BLaER1 treated with 17β-estradiol and CSF1 and Interleukin-3, amounts not matched to agents 10 nM and 100 nM (cell line): ENCODE data around the gene CBX2.

Experiments used
- H3K27ac ChIP-seq, 11 experiments: shearing (Covaris generic); formaldehyde crosslinking; 2 replicates each; pipeline ENCODE4 v1.8.1; 2022
- H3K27me3 ChIP-seq, 11 experiments: shearing (Covaris generic); formaldehyde crosslinking; 2 replicates each; pipeline ENCODE4 v1.8.1; 2022
- H3K36me3 ChIP-seq, 11 experiments: shearing (Covaris generic); formaldehyde crosslinking; 2 replicates each; pipeline ENCODE4 v1.8.1; 2022
- H3K4me1 ChIP-seq, 10 experiments: shearing (Covaris generic); formaldehyde crosslinking; 2 replicates each; pipeline ENCODE4 v1.8.1; 2022
- H3K4me2 ChIP-seq, 11 experiments: shearing (Covaris generic); formaldehyde crosslinking; 2 replicates each; pipeline ENCODE4 v1.8.1; 2022
- H3K4me3 ChIP-seq, 10 experiments: shearing (Covaris generic); formaldehyde crosslinking; 2 replicates each; pipeline ENCODE4 v1.8.1; 2022
- H3K9ac ChIP-seq, 11 experiments: shearing (Covaris generic); formaldehyde crosslinking; 2 replicates each; pipeline ENCODE4 v1.8.1; 2022
- H3K9me3 ChIP-seq, 11 experiments: shearing (Covaris generic); formaldehyde crosslinking; replicated peaks in 1 of 11; 2 replicates each; pipeline ENCODE4 v1.8.1; 2022
- H4K20me1 ChIP-seq, 11 experiments: shearing (Covaris generic); formaldehyde crosslinking; 2 replicates each; pipeline ENCODE4 v1.8.1; 2022
- Cebpa-rat ChIP-seq, 11 experiments: shearing (Covaris generic); IDR thresholded peaks; 2 replicates each; pipeline ENCODE4 v1.8.1; 2022

The CBX2 gene

DNA sequence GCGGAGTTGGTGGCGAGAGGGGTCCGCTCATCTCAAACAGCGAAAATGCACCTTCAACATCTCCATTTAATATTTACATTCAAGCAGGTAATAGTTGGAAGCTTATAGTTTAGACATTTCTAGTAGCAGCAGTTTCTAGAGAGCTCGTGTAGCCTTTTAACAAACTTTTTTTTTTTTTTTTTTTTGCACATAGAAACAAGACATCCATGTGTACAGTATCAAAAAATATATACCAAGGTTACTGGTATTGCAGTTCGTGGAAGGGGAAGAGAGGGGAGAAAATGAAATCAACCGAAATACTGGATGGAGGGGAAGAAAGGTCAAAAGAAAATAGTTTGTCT lies 55.1 kb downstream of the CBX2 start:
- Histone ChIP-seq H3K4me2 (peak overlapping the region; percentile 84 to 100 (median 94)), H3K27me3 (no peaks in the 10 kb centered on the region), H3K9me3 (peaks cover 0 to 10% (median 0%) of the 10 kb centered on the region in 11 experiments; a peak in 2 of 22 replicates), H3K4me3 (peak overlapping the region in 6 of 10 experiments; percentile 40 to 59 (median 48); a peak in 6 of 20 replicates), H3K9ac (peak overlapping the region in 7 of 11 experiments; percentile 57 to 80 (median 76); a peak in 9 of 22 replicates), H3K27ac (no peak overlapping the region; a peak in 2 of 22 replicates), H3K36me3 (peaks cover 22 to 52% (median 42%) of the 10 kb centered on the region in 11 experiments), H4K20me1 (peaks cover 47 to 100% (median 64%) of the 10 kb centered on the region in 11 experiments), H3K4me1 (peaks cover 86 to 100% (median 93%) of the 10 kb centered on the region in 10 experiments)
- TF ChIP-seq Cebpa-rat (IDR thresholded peaks at IDR 0.05), result no peak

DNA sequence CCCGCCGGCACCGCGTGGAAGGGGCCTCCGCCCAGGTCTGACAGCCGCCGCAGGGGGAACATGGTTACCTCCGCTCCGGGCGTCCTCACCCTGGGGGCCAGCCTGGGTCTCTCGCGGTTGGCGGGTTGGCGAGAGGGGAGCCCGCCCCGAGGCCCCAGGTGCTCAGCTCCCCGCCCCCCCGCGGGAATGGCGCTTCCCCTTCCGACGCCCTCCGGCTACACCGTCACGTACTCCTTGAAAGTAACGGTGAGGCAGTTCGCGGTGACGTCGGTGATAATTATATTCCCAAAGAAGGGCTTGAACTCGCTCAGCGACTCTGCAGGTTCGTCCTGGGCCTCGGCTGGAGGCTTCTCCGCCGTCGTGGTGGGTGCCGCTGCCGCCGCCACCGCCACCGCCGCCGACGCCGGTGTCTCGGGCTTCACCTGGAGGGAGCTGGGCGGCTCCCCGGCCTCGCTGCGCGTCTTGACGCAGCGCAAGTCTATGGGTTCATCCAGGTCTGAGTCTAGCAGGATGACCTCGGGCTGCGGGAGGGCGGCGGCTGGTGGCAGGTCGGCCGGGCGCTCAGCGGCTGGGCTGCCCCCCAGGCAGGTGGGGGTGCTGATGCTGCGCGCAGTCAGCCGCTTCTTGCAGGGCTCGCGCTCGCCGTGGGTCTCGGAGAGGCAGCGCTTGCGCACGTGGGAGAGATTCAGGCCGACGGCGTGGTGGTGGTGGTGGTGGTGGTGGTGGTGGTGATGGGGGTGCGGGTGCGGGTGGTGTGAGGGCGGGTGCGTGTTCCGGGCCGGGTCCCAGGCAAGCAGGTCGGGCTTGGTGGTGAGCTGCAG lies 56.0 kb downstream of the CBX2 start:
- TF ChIP-seq Cebpa-rat (IDR thresholded peaks at IDR 0.05), result no peak
- H3K4me3 ChIP-seq, result peak overlapping the region in 5 of 10 experiments; percentile 15 to 49 (median 44); a peak in 8 of 20 replicates
- H3K27me3 ChIP-seq, result no peaks in the 10 kb centered on the region
- peak overlapping the region in 8 of 11 experiments; percentile 7 to 80 (median 48); a peak in 10 of 22 replicates for H3K9ac ChIP-seq
- peaks cover 52 to 97% (median 69%) of the 10 kb centered on the region in 11 experiments for H4K20me1 ChIP-seq
- peak overlapping the region in 1 of 11 experiments; percentile 94; a peak in 1 of 22 replicates for H3K27ac ChIP-seq
- H3K4me1 ChIP-seq, result peaks cover 77 to 91% (median 84%) of the 10 kb centered on the region in 10 experiments
- H3K4me2 ChIP-seq, result peak overlapping the region; percentile 84 to 100 (median 94)
- peaks cover 22 to 56% (median 42%) of the 10 kb centered on the region in 11 experiments for H3K36me3 ChIP-seq
- peaks cover 0 to 10% (median 0%) of the 10 kb centered on the region in 11 experiments; a peak in 2 of 22 replicates for H3K9me3 ChIP-seq

- peaks cover 52 to 93% (median 70%) of the 10 kb centered on the region in 11 experiments for H4K20me1 ChIP-seq
- H3K9ac ChIP-seq, result peak overlapping the region in 7 of 11 experiments; percentile 80 to 96 (median 87); a peak in 8 of 22 replicates
- H3K4me3 ChIP-seq, result peak overlapping the region in 4 of 10 experiments; percentile 22 to 88 (median 58); a peak in 3 of 20 replicates
- peaks cover 2 to 4% (median 3%) of the 10 kb centered on the region in 11 experiments; a peak in 21 of 22 replicates for H3K27me3 ChIP-seq
- peaks cover 22 to 56% (median 42%) of the 10 kb centered on the region in 11 experiments for H3K36me3 ChIP-seq
- peak overlapping the region; percentile 87 to 100 (median 99) for H3K4me2 ChIP-seq
- no peak for TF ChIP-seq Cebpa-rat (IDR thresholded peaks at IDR 0.05)
- H3K9me3 ChIP-seq, result peaks cover 0 to 10% (median 0%) of the 10 kb centered on the region in 11 experiments; a peak in 2 of 22 replicates
- H3K4me1 ChIP-seq, result peaks cover 69 to 85% (median 77%) of the 10 kb centered on the region in 10 experiments
- H3K27ac ChIP-seq, result peak overlapping the region in 8 of 11 experiments; percentile 82 to 94 (median 88); a peak in 15 of 22 replicates
Measured at GRCh38 chr17:79834565-79835469, 56.9 kb downstream of the CBX2 start.

DNA sequence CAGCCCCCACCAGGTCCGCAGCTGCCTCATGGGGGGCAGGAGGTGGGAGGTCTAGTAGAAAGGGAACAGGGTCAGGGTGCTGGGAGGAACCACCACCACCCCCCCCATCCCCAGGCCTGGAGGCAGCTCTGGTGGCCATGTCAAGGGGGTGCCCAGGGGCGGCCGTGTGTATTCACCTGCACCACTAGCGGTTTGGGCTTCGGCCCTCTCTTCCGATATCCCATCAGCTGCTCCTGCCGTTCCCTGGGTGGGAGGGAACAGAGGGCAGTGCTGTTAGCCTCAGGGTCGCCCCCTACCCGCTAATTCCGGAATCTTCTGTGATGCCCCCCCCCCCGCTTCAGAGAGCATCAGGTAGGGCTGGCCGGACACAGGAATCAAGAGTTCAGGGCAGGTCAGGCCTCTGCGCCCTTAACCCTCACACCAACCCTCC lies 57.5 kb downstream of the CBX2 start:
- Histone ChIP-seq H3K27ac (peak overlapping the region in 9 of 11 experiments; percentile 71 to 94 (median 88); a peak in 17 of 22 replicates), H3K4me3 (peak overlapping the region in 6 of 10 experiments; percentile 76 to 100 (median 88); a peak in 6 of 20 replicates), H3K36me3 (peaks cover 22 to 56% (median 42%) of the 10 kb centered on the region in 11 experiments), H3K9ac (peak overlapping the region in 9 of 11 experiments; percentile 78 to 96 (median 87); a peak in 12 of 22 replicates), H3K4me1 (peaks cover 69 to 85% (median 76%) of the 10 kb centered on the region in 10 experiments), H4K20me1 (peaks cover 53 to 93% (median 77%) of the 10 kb centered on the region in 11 experiments), H3K27me3 (peaks cover 8 to 10% (median 10%) of the 10 kb centered on the region in 11 experiments), H3K4me2 (peak overlapping the region; percentile 87 to 100 (median 99)), H3K9me3 (peaks cover 0 to 10% (median 0%) of the 10 kb centered on the region in 11 experiments; a peak in 4 of 22 replicates)
- TF ChIP-seq Cebpa-rat (IDR thresholded peaks at IDR 0.05), result no peak

DNA sequence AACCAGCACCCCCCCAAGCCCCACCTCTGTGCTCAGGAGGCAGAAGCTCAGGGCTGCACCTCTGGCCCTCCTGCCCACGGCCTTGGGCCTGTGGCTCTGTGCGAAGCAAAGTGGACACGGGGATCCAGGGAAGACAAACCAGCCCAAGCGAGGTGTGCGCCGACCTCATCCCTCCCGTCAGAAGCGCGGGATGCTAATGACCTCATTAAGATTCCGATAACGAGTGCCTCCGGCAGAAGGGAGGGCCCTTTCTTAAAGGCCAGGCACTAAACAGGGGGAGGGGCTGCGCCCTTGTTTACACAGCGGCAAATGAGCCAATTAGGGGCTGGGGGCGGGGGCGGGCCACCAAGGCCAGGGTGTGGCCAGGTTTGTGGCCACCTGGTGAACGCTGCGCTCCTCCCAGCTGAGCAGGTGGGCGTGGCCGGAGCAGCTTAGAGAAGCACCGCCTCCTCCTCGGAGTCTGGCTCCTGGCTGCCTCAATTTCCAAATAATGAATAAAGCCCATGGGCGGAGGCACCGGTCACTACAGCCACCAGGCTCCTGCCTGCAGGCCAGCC lies 58.1 kb downstream of the CBX2 start:
- Histone ChIP-seq H3K4me1 (peaks cover 69 to 85% (median 76%) of the 10 kb centered on the region in 10 experiments), H3K4me3 (peak overlapping the region; percentile 75 to 100 (median 88)), H4K20me1 (peaks cover 53 to 93% (median 77%) of the 10 kb centered on the region in 11 experiments), H3K27me3 (peaks cover 14 to 16% (median 15%) of the 10 kb centered on the region in 11 experiments), H3K36me3 (peaks cover 22 to 56% (median 42%) of the 10 kb centered on the region in 11 experiments), H3K9ac (peak overlapping the region; percentile 77 to 96 (median 85); a peak in 20 of 22 replicates), H3K4me2 (peak overlapping the region; percentile 87 to 100 (median 99)), H3K27ac (peak overlapping the region in 9 of 11 experiments; percentile 71 to 94 (median 88); a peak in 18 of 22 replicates), H3K9me3 (peaks cover 0 to 10% (median 0%) of the 10 kb centered on the region in 11 experiments; a peak in 4 of 22 replicates)
- TF ChIP-seq Cebpa-rat (IDR thresholded peaks at IDR 0.05), result no peak

- peaks cover 22 to 56% (median 42%) of the 10 kb centered on the region in 11 experiments for H3K36me3 ChIP-seq
- peak overlapping the region; percentile 75 to 100 (median 88) for H3K4me3 ChIP-seq
- peak in 9 of 11 experiments; percentile 51 to 100 (median 96); a peak in 17 of 22 replicates for TF ChIP-seq Cebpa-rat (IDR thresholded peaks at IDR 0.05)
- H4K20me1 ChIP-seq, result peaks cover 53 to 93% (median 78%) of the 10 kb centered on the region in 11 experiments
- peaks cover 69 to 85% (median 76%) of the 10 kb centered on the region in 10 experiments for H3K4me1 ChIP-seq
- peaks cover 19 to 21% (median 20%) of the 10 kb centered on the region in 11 experiments for H3K27me3 ChIP-seq
- peak overlapping the region; percentile 77 to 96 (median 85) for H3K9ac ChIP-seq
- peak overlapping the region in 10 of 11 experiments; percentile 17 to 94 (median 87); a peak in 19 of 22 replicates for H3K27ac ChIP-seq
- peaks cover 0 to 10% (median 0%) of the 10 kb centered on the region in 11 experiments; a peak in 4 of 22 replicates for H3K9me3 ChIP-seq
- peak overlapping the region; percentile 87 to 100 (median 99) for H3K4me2 ChIP-seq
Measured at GRCh38 chr17:79836510-79836971, 58.6 kb downstream of the CBX2 start.
